A549 (cell line): ENCODE data around the gene CIART.

ENCODE experiments used
- CHD2 ChIP-seq: fragments of 150-350 bp; IDR thresholded peaks from 2 replicates; pipeline ENCODE4 v1.6.1; 2014; ENCODE audit warnings: low read length; ENCODE audit not compliant: partially characterized antibody
- CTCF ChIP-seq: fragments of >200 bp; sonication (Bioruptor Twin); formaldehyde crosslinking; IDR thresholded peaks from 3 replicates; pipeline ENCODE4 v1.5.1; 2016
- ELK1 ChIP-seq: fragments of 150-350 bp; IDR thresholded peaks from 2 replicates; pipeline ENCODE4 v1.6.1; 2014; ENCODE audit warnings: low read depth, mild to moderate bottlenecking, low read length
- EP300 ChIP-seq, 2 experiments: fragments of >200 bp; sonication (Bioruptor Twin); formaldehyde crosslinking; IDR thresholded peaks; 2 replicates in 1 of 2; 3 replicates in 1 of 2; pipeline ENCODE4 v1.6.1; 2016 to 2017
- JUN ChIP-seq, 2 experiments: fragments of >200 bp; sonication (Bioruptor Twin); formaldehyde crosslinking; IDR thresholded peaks; 2 replicates in 1 of 2; 3 replicates in 1 of 2; pipeline ENCODE4 v1.6.1; 2016 to 2017
- MAX ChIP-seq: IDR thresholded peaks from 2 replicates; pipeline ENCODE4 v1.6.1; 2012
- MYC ChIP-seq: IDR thresholded peaks from 2 replicates; pipeline ENCODE4 v1.6.1; 2012; ENCODE audit warnings: mild to moderate bottlenecking, inconsistent platforms, low read length, improper control_type of control experiment, borderline replicate concordance
- POLR2A ChIP-seq: IDR thresholded peaks from 2 replicates; pipeline ENCODE4 v1.6.1; 2012; ENCODE audit warnings: mild to moderate bottlenecking, low read length
- RAD21 ChIP-seq, 2 experiments: fragments of >200 bp in 1 of 2; sonication (Bioruptor Twin) in 1 of 2; formaldehyde crosslinking in 1 of 2; IDR thresholded peaks in 1 of 2; conservative IDR thresholded peaks in 1 of 2; 2 replicates in 1 of 2; 3 replicates in 1 of 2; pipeline ENCODE4 v1.6.1; 2012 to 2018; ENCODE audit warnings: inconsistent platforms in 1 of 2
- RFX5 ChIP-seq: fragments of 450-650 bp; IDR thresholded peaks from 2 replicates; pipeline ENCODE4 v1.7.1; 2014; ENCODE audit warnings: antibody characterized with exemption, mild to moderate bottlenecking, moderate library complexity

- TF ChIP-seq JUN (IDR thresholded peaks at IDR 0.05) (no peak), ELK1 (no peak), CHD2 (no peak), CTCF (no peak), POLR2A (no peak), MAX (no peak), RAD21 (conservative IDR thresholded peaks at IDR 0.05 in 1 of 2, IDR thresholded peaks at IDR 0.05 in 1 of 2) (no peak), EP300 (IDR thresholded peaks at IDR 0.05) (no peak), RFX5 (no peak), MYC (no peak)
These were observed 18.8 kb upstream of the CIART start for GRCh38 chr1:150263549-150263948.
